ENCODE data around the gene SUN1. TPM values are rescaled to one million over a fixed set of nuclear protein-coding genes. Genes with fewer than 3 reads are reported as not detected.

Gene SUN1
- total RNA-seq: 10 to 100 TPM; 65.7 to 72.8 TPM

- H3K36me3 Mint-ChIP-seq (ENCODE audit: low read depth): peaks cover 16% of the 10 kb centered on the region
- DNase-seq: peak; percentile 71
- H3K4me1 Mint-ChIP-seq: peaks cover 61% of the 10 kb centered on the region
- POLR2A ChIA-PET: interaction anchor here (0.7 to 3.6 kb wide), 15 partner anchors 12 to 328 kb away, joined by 3 to 41 read pairs (median 4); partner anchors contain the start of gene COX19
- no peaks in the 10 kb centered on the region for H3K27me3 Mint-ChIP-seq
- H3K27ac Mint-ChIP-seq: peak within 1 kb of the TSS; percentile 97
- H3K9me3 Mint-ChIP-seq: no peaks in the 10 kb centered on the region
- CTCF ChIA-PET: interaction anchor here (0.7 to 2.6 kb wide), 9 partner anchors 10 to 511 kb away, joined by 3 to 16 read pairs (median 4); no protein-coding TSS in a partner anchor
- peak within 1 kb of the TSS; percentile 73 for H3K4me3 Mint-ChIP-seq
These were observed at the start of gene SUN1 for GRCh38 chr7:832167-832967. Gene SUN1, plus strand, starts transcription at chr7:832476. Its CDS starts 49 bp downstream, at chr7:832525.

DNA sequence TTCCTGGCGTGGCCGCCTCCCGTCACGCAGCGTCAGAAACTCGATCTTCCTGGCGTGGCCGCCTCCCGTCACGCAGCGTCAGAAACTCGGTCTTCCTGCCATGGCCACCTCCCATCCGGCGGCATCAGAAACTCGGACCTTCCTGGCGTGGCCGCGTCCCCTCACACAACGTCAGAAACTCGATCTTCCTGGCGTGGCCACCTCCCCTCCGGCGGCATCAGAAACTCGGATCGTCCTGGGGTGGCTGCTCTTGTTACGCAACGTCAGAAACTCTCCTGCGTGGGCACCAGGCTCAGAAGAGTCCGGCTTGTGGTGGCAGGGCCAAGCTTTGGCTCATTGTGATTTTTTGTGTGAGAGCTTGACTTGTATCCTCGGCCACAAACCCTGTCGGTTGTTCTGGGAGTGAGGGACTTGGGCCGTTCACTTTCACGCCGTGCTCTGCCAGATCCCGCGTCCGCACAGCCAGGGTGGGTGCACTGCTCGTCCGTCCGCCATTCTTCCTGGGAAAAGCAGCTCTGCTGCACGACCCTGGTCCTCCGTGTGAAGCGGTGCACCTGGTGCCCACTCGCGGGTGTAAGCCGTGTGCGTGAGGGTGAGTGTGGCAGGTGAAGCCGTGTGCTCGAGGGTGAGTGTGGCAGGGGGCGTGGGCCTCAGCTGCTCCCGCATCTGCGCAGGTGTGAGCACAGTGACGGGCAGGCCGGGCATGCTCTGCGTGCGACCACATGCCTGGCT, 49.4 kb upstream of the SUN1 start:
- no peaks in the 10 kb centered on the region for H3K9me3 Mint-ChIP-seq
- peaks cover 37% of the 10 kb centered on the region for H3K36me3 Mint-ChIP-seq (ENCODE audit: low read depth)
- no peaks in the 10 kb centered on the region for H3K27me3 Mint-ChIP-seq
- H3K4me3 Mint-ChIP-seq: no peak overlapping the region
- ChIA-PET CTCF (interaction anchor here (1.1 to 1.9 kb wide), 2 partner anchors 90 to 92 kb away, joined by 3 to 7 read pairs; no protein-coding TSS in a partner anchor), POLR2A (no interaction called here)
- no peak for DNase-seq
- no peak overlapping the region for H3K27ac Mint-ChIP-seq
- no peaks in the 10 kb centered on the region for H3K4me1 Mint-ChIP-seq

DNA sequence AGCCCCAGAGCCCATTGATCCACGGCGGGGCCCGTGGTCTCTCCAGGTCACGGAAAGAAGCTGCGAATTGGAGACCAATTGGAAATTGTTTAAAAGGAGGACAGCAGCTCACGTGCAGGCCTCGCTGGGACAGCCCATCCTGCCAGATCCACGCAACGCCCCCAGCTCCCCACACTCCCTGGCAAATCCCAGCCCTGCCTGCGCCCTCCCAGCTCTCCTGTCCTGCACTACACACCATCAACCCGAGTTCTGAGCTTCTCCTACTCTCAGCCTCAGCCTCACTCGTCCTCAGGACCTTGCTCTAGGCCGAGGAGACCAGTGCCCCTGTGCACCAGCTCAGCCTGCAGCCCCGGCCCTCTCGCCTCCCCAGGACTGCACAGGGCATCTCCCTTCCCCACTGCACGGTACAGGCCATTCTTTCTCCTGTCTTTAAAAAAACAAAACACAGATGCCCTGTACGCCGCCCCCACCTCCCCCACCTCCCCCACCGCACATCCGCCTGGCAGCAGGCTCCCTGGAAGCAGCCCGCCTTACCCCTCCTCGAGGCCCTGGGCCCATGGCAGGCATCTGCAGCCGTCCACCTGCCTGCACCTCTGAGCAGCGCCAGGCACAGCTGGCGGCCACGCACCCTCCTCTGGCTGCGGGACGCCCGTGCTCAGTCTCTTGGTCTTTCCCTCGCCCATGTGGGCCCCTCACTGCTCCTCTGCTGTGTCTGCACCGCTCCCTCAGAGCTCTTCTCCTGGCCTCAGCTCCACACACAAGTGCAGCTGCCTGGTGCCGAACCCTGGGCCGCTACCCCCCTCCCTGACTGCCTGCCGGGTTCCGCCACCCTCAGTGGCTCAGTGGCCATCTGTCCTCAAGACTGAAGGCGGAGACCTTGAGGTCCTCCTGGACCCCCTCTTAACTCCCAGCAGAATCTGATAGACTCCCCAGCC, 48.5 kb upstream of the SUN1 start:
- no peak for DNase-seq
- CTCF ChIA-PET: interaction anchor here (1.1 to 1.9 kb wide), 2 partner anchors 89 to 91 kb away, joined by 3 to 7 read pairs; no protein-coding TSS in a partner anchor

DNA sequence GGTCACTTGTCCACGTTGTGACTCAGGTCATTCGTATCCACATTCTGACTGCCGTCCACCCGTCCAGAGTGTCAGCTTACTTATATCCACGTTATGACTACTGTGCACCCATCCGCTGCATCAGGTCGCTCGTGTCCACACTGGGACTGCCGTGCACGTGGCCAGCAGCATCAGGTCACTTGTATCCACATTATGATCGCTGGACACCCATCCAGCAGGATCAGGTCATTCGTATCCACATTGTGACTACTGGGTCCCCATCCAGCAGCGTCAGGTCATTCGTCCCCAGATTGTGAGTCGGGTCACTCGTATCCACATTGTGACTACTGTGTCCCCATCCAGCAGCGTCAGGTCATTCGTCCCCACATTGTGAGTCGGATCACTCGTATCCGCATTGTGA, 47.3 kb upstream of the SUN1 start:
- H3K4me3 Mint-ChIP-seq: no peak overlapping the region
- H3K27me3 Mint-ChIP-seq: no peaks in the 10 kb centered on the region

More for the DNA sequence above, 48.5 kb upstream of the SUN1 start:
- Mint-ChIP-seq H3K36me3 (ENCODE audit: low read depth) (peaks cover 44% of the 10 kb centered on the region), H3K4me3 (no peak overlapping the region), H3K4me1 (no peaks in the 10 kb centered on the region), H3K27ac (no peak overlapping the region), H3K27me3 (no peaks in the 10 kb centered on the region), H3K9me3 (peaks cover 2% of the 10 kb centered on the region)
- POLR2A ChIA-PET: no interaction called here

DNA sequence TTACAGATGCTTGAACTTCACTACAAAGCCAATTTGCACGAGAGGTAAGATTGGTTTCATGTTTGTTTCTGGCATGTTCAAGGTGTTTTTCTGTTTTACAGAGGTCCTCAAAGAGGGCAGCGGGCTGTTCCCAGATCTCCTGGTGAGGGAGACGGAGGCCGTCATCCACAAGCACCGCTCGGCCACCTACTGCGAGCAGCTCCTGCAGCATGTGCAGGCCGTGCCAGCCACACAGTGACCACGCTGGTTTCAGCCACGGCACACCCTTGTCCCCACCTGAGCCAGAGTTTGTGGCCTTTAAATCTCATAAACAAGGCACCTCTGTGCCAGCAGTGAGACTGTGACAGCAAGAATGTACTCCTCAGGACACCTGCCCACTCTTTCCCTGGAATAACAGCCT, 46.9 kb upstream of the SUN1 start:
- H3K4me1 Mint-ChIP-seq: no peaks in the 10 kb centered on the region
- no peak overlapping the region for H3K27ac Mint-ChIP-seq
- DNase-seq: no peak
- H3K4me3 Mint-ChIP-seq: no peak overlapping the region
- H3K36me3 Mint-ChIP-seq (ENCODE audit: low read depth): peaks cover 54% of the 10 kb centered on the region
- H3K9me3 Mint-ChIP-seq: peaks cover 2% of the 10 kb centered on the region
- ChIA-PET POLR2A (no interaction called here), CTCF (interaction anchor here (1.6 to 4.5 kb wide), 3 partner anchors 21 to 90 kb away, joined by 3 to 32 read pairs (median 8); partner anchors contain the start of gene GET4)
- H3K27me3 Mint-ChIP-seq: no peaks in the 10 kb centered on the region

More for the DNA sequence above, 47.3 kb upstream of the SUN1 start:
- Mint-ChIP-seq H3K4me1 (no peaks in the 10 kb centered on the region), H3K9me3 (peaks cover 2% of the 10 kb centered on the region), H3K27ac (no peak overlapping the region), H3K36me3 (ENCODE audit: low read depth) (peaks cover 50% of the 10 kb centered on the region)
- CTCF ChIA-PET: interaction anchor here (4.5 kb wide), 1 partner anchor 88 kb away, joined by 32 read pairs; no protein-coding TSS in a partner anchor
- no peak for DNase-seq
- POLR2A ChIA-PET: no interaction called here

GRCh38 chr7:786472-787255, 45.6 kb upstream of the SUN1 start:
- ChIA-PET POLR2A (interaction anchor here (1.8 kb wide), 1 partner anchor 86 kb away, joined by 7 read pairs; no protein-coding TSS in a partner anchor), CTCF (interaction anchor here (0.6 to 4.5 kb wide), 6 partner anchors 22 to 279 kb away, joined by 3 to 32 read pairs (median 4); partner anchors contain the start of genes GET4 and SUN1)
- peak; percentile 70 for DNase-seq
- no peaks in the 10 kb centered on the region for H3K4me1 Mint-ChIP-seq
- peaks cover 47% of the 10 kb centered on the region for H3K36me3 Mint-ChIP-seq (ENCODE audit: low read depth)
- H3K27me3 Mint-ChIP-seq: no peaks in the 10 kb centered on the region
- no peak overlapping the region for H3K27ac Mint-ChIP-seq
- H3K4me3 Mint-ChIP-seq: no peak overlapping the region
- peaks cover 2% of the 10 kb centered on the region for H3K9me3 Mint-ChIP-seq

- no peak for DNase-seq
- no peak overlapping the region for H3K27ac Mint-ChIP-seq
- peaks cover 40% of the 10 kb centered on the region for H3K36me3 Mint-ChIP-seq (ENCODE audit: low read depth)
- POLR2A ChIA-PET: interaction anchor here (1.8 to 2.6 kb wide), 2 partner anchors 85 to 88 kb away, joined by 7 to 8 read pairs; partner anchors contain the start of gene GET4
- no peak overlapping the region for H3K4me3 Mint-ChIP-seq
- CTCF ChIA-PET: interaction anchor here (0.9 to 4.5 kb wide), 5 partner anchors 14 to 85 kb away, joined by 3 to 32 read pairs (median 4); partner anchors contain the start of gene SUN1
- H3K4me1 Mint-ChIP-seq: no peaks in the 10 kb centered on the region
- H3K27me3 Mint-ChIP-seq: no peaks in the 10 kb centered on the region
- H3K9me3 Mint-ChIP-seq: peaks cover 2% of the 10 kb centered on the region
These were observed 44.7 kb upstream of the SUN1 start for GRCh38 chr7:787332-788240.

DNA sequence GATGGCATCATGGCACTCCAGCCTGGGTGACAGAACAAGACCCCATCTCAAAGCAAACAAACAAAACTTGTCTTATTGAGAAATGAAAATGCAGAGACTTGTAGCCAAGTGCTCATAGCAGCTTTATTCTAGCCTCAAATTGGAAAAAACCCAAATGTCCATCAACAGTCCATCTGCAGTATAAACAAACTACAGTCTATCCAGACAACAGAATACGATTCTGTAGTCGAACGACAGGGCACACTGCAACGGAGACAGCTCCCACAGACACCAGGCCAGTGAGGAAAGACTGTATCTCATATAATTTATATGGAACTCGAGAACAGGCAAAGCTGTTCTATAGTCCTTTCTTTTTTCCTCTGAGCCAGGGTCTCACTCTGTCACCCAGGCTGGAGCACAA, 40.8 kb upstream of the SUN1 start:
- no peak for DNase-seq
- no peaks in the 10 kb centered on the region for H3K4me1 Mint-ChIP-seq
- peaks cover 18% of the 10 kb centered on the region for H3K36me3 Mint-ChIP-seq (ENCODE audit: low read depth)
- POLR2A ChIA-PET: no interaction called here
- CTCF ChIA-PET: no interaction called here
- H3K27me3 Mint-ChIP-seq: no peaks in the 10 kb centered on the region
- no peak overlapping the region for H3K27ac Mint-ChIP-seq
- no peak overlapping the region for H3K4me3 Mint-ChIP-seq
- peaks cover 2% of the 10 kb centered on the region for H3K9me3 Mint-ChIP-seq

DNA sequence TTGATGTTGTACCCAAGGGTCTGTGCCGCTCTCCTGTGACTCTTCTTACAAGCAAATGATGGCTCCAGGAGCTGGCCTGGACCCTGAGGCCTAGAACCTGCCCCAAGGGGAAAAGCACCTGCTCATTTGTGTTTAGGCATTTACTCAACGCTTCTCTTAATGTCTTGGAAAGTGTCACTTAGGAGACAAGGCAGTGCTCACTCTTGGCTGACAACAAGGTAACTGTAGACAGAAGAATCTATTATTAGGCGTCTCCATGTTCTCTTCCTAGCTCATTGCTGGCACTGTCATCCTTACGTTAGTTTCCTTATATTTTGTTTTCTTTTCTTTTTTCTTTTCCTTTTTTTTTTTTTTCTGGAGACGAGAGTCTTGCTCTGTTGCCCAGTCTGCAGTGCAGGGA, 38.1 kb upstream of the SUN1 start:
- Mint-ChIP-seq H3K9me3 (no peaks in the 10 kb centered on the region), H3K4me1 (no peaks in the 10 kb centered on the region), H3K36me3 (ENCODE audit: low read depth) (peaks cover 6% of the 10 kb centered on the region), H3K4me3 (no peak overlapping the region), H3K27me3 (no peaks in the 10 kb centered on the region), H3K27ac (no peak overlapping the region)
- CTCF ChIA-PET: no interaction called here
- POLR2A ChIA-PET: no interaction called here
- DNase-seq: no peak

DNA sequence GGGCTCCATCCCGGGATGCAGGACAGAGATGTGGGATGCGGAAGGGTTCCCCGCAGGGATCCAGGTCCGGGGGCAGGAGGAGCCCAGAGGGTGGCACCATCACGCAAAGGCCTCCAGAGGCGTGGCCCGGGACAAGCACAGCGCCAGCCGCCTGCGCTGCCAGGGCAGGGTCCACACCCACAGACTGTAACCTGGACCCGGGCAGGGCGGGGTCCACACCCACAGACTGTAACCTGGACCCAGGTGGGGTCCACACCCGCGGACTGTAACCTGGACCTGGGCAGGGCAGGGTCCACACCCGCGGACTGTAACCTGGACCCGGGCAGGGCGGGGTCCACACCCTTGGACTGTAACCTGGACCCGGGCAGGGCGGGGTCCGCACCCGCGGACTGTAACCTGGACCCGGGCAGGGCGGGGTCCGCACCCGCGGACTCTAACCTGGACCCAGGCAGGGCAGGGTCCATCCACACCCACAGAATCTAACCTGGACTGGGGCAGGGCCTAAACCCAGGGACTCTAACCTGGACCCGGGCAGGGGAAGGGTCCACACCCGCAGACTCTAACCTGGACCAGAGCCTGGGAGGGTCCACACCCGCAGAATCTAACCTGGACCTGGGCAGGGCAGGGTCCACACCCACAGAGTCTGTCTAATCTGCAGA, 37.5 kb upstream of the SUN1 start:
- H3K36me3 Mint-ChIP-seq (ENCODE audit: low read depth): peaks cover 3% of the 10 kb centered on the region
- H3K9me3 Mint-ChIP-seq: no peaks in the 10 kb centered on the region
- no peak overlapping the region for H3K4me3 Mint-ChIP-seq
- POLR2A ChIA-PET: no interaction called here
- no peak overlapping the region for H3K27ac Mint-ChIP-seq
- DNase-seq: no peak
- CTCF ChIA-PET: no interaction called here
- H3K27me3 Mint-ChIP-seq: no peaks in the 10 kb centered on the region
- H3K4me1 Mint-ChIP-seq: no peaks in the 10 kb centered on the region

Measured in activated CD4-positive, alpha-beta memory T cell treated with anti-CD3 and anti-CD28 coated beads, Interleukin-2, amount 10 ng/mL, durations not matched to agents 7 days and 5 days (primary cell).